GM12872 (cell line): Measurements from ENCODE around the gene PON2.

ENCODE experiments used
- CTCF ChIP-seq: IDR thresholded peaks from 3 replicates; pipeline ENCODE4 v1.5.1; 2011; ENCODE audit warnings: low read depth, mild to moderate bottlenecking, low read length, moderate library complexity; ENCODE audit not compliant: insufficient read depth

The PON2 gene

DNA sequence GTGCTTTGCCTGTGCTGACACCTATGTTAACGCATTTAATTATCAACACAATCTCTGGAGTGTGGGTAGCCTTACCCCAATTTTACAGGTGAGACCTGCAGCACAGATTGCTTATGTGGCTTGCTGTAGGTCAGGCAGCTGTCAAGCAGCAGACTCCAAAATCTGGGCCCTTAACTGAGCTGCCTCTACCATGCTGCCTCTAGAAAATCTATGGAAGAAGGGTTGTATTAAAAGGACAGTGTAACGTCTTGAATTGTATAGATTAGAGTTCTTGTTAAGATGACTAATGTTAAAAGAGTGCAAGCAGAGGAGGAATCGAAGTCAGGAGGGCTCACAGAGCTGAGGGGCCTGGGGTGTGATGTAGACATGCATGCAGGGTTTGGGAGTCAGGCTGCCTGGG, 37.4 kb downstream of the PON2 start:
- no peak for TF ChIP-seq CTCF

GRCh38 chr7:95396136-95397032, 38.4 kb downstream of the PON2 start, which contains the start of gene PON3:
PON3 (minus strand) TSS chr7:95396375; CDS start chr7:95396350, 25 bp downstream.
- TF ChIP-seq CTCF, result peak; percentile 52

- TF ChIP-seq CTCF, result no peak
These were observed 39.1 kb downstream of the PON2 start for GRCh38 chr7:95395755-95396135.

- TF ChIP-seq CTCF, result no peak
These were observed 40.5 kb downstream of the PON2 start for GRCh38 chr7:95394370-95394769.

GRCh38 chr7:95391761-95392160, 43.1 kb downstream of the PON2 start:
- TF ChIP-seq CTCF, result no peak

GRCh38 chr7:95389516-95389915, 45.3 kb downstream of the PON2 start:
- no peak for TF ChIP-seq CTCF

- TF ChIP-seq CTCF, result no peak
These were observed 58.0 kb downstream of the PON2 start for GRCh38 chr7:95376632-95377400.
